ENCODE results near the gene ACCS. TPM values are rescaled to one million over a fixed set of nuclear protein-coding genes. Genes with fewer than 3 reads are reported as not detected.

ACCS gene
- total RNA-seq, 1 donor from 2014 or later: 38.8 TPM

GRCh38 chr11:44090539-44090938 is 24.5 kb downstream of the ACCS start:
- Mint-ChIP-seq H3K27me3 (ENCODE audit: unreplicated experiment) (peaks cover 12% of the 10 kb centered on the region), H3K4me3 (ENCODE audit: unreplicated experiment) (peak overlapping the region; percentile 49), H3K36me3 (ENCODE audit: low read depth, unreplicated experiment) (peaks cover 42% of the 10 kb centered on the region), H3K9me3 (ENCODE audit: unreplicated experiment) (peaks cover 7% of the 10 kb centered on the region), H3K27ac (ENCODE audit: unreplicated experiment) (peak overlapping the region; percentile 38), H3K4me1 (ENCODE audit: unreplicated experiment) (peaks cover 34% of the 10 kb centered on the region)
- no peak for DNase-seq (ENCODE audit: low spot score)
- no peak for TF ChIP-seq CTCF (IDR thresholded peaks at IDR 0.05; ENCODE audit: unreplicated experiment)

GRCh38 chr11:44094260-44094868 is 28.3 kb downstream of the ACCS start:
- Mint-ChIP-seq H3K9me3 (ENCODE audit: unreplicated experiment) (peaks cover 5% of the 10 kb centered on the region), H3K27ac (ENCODE audit: unreplicated experiment) (no peak overlapping the region), H3K36me3 (ENCODE audit: low read depth, unreplicated experiment) (peaks cover 16% of the 10 kb centered on the region), H3K4me1 (ENCODE audit: unreplicated experiment) (peaks cover 41% of the 10 kb centered on the region), H3K27me3 (ENCODE audit: unreplicated experiment) (peaks cover 11% of the 10 kb centered on the region), H3K4me3 (ENCODE audit: unreplicated experiment) (peak overlapping the region; percentile 90)
- peak; percentile 79 for DNase-seq (ENCODE audit: low spot score)
- TF ChIP-seq CTCF (IDR thresholded peaks at IDR 0.05; ENCODE audit: unreplicated experiment): peak; percentile 79

- Mint-ChIP-seq H3K36me3 (ENCODE audit: low read depth, unreplicated experiment) (peaks cover 9% of the 10 kb centered on the region), H3K9me3 (ENCODE audit: unreplicated experiment) (no peaks in the 10 kb centered on the region), H3K4me3 (ENCODE audit: unreplicated experiment) (peak within 1 kb of the TSS; percentile 94), H3K27me3 (ENCODE audit: unreplicated experiment) (peaks cover 14% of the 10 kb centered on the region), H3K4me1 (ENCODE audit: unreplicated experiment) (peaks cover 38% of the 10 kb centered on the region), H3K27ac (ENCODE audit: unreplicated experiment) (no peak within 1 kb of the TSS)
- TF ChIP-seq CTCF (IDR thresholded peaks at IDR 0.05; ENCODE audit: unreplicated experiment): peak; percentile 93
- DNase-seq (ENCODE audit: low spot score): peak; percentile 85
Observed at GRCh38 chr11:44095506-44096359, 29.7 kb downstream of the ACCS start, which contains the start of gene EXT2. Gene EXT2, plus strand, starts transcription at chr11:44095678. Its CDS starts 12,035 bp downstream, at chr11:44107713.

- Mint-ChIP-seq H3K27me3 (ENCODE audit: unreplicated experiment) (peaks cover 12% of the 10 kb centered on the region), H3K4me1 (ENCODE audit: unreplicated experiment) (peaks cover 31% of the 10 kb centered on the region), H3K27ac (ENCODE audit: unreplicated experiment) (no peak overlapping the region), H3K36me3 (ENCODE audit: low read depth, unreplicated experiment) (peaks cover 11% of the 10 kb centered on the region), H3K4me3 (ENCODE audit: unreplicated experiment) (peak overlapping the region; percentile 94), H3K9me3 (ENCODE audit: unreplicated experiment) (no peaks in the 10 kb centered on the region)
- peak; percentile 29 for DNase-seq (ENCODE audit: low spot score)
- TF ChIP-seq CTCF (IDR thresholded peaks at IDR 0.05; ENCODE audit: unreplicated experiment): no peak
Observed at GRCh38 chr11:44096360-44097185, 30.5 kb downstream of the ACCS start.
